Activated naive CD8-positive, alpha-beta T cell (primary cell): ENCODE measurements around the gene CDON.

Source experiments
- H3K27ac Mint-ChIP-seq: one replicate; pipeline ENCODE4 v1.8.0; 2021; ENCODE audit warnings: mixed read lengths
- H3K27me3 Mint-ChIP-seq: one replicate; pipeline ENCODE4 v1.8.0; 2021; ENCODE audit warnings: mixed read lengths
- H3K36me3 Mint-ChIP-seq: one replicate; pipeline ENCODE4 v1.8.0; 2021; ENCODE audit warnings: mixed read lengths
- H3K4me1 Mint-ChIP-seq: one replicate; pipeline ENCODE4 v1.8.0; 2021; ENCODE audit warnings: low read depth, mixed read lengths
- H3K4me3 Mint-ChIP-seq: one replicate; pipeline ENCODE4 v1.8.0; 2021; ENCODE audit warnings: mild to moderate bottlenecking, mixed read lengths
- H3K9me3 Mint-ChIP-seq: one replicate; pipeline ENCODE4 v1.8.0; 2021; ENCODE audit warnings: low read depth, mixed read lengths

Gene CDON

GRCh38 chr11:125975634-125976033 lies 87.0 kb downstream of the CDON start:
- H3K27me3 Mint-ChIP-seq, result no peaks in the 10 kb centered on the region

GRCh38 chr11:125974284-125974683 lies 88.4 kb downstream of the CDON start:
- H3K4me1 Mint-ChIP-seq, result no peaks in the 10 kb centered on the region
- H3K27me3 Mint-ChIP-seq, result no peaks in the 10 kb centered on the region
- H3K36me3 Mint-ChIP-seq, result peaks cover 7% of the 10 kb centered on the region
- no peak overlapping the region for H3K4me3 Mint-ChIP-seq
- no peak overlapping the region for H3K27ac Mint-ChIP-seq
- H3K9me3 Mint-ChIP-seq, result no peaks in the 10 kb centered on the region

More at GRCh38 chr11:125975634-125976033, 87.0 kb downstream of the CDON start:
- H3K4me3 Mint-ChIP-seq, result no peak overlapping the region
- no peaks in the 10 kb centered on the region for H3K4me1 Mint-ChIP-seq
- H3K9me3 Mint-ChIP-seq, result no peaks in the 10 kb centered on the region
- no peak overlapping the region for H3K27ac Mint-ChIP-seq
- H3K36me3 Mint-ChIP-seq, result peaks cover 5% of the 10 kb centered on the region

- Mint-ChIP-seq H3K36me3 (peaks cover 7% of the 10 kb centered on the region), H3K27me3 (no peaks in the 10 kb centered on the region), H3K9me3 (no peaks in the 10 kb centered on the region), H3K27ac (no peak overlapping the region), H3K4me1 (no peaks in the 10 kb centered on the region), H3K4me3 (no peak overlapping the region)
Observed at GRCh38 chr11:125971618-125972017, 91.0 kb downstream of the CDON start.

- no peak overlapping the region for H3K27ac Mint-ChIP-seq
- H3K27me3 Mint-ChIP-seq, result no peaks in the 10 kb centered on the region
- H3K4me3 Mint-ChIP-seq, result no peak overlapping the region
- peaks cover 11% of the 10 kb centered on the region for H3K36me3 Mint-ChIP-seq
- H3K4me1 Mint-ChIP-seq, result no peaks in the 10 kb centered on the region
- H3K9me3 Mint-ChIP-seq, result no peaks in the 10 kb centered on the region
Observed at GRCh38 chr11:125968354-125968753, 94.3 kb downstream of the CDON start.

- peaks cover 14% of the 10 kb centered on the region for H3K36me3 Mint-ChIP-seq
- no peaks in the 10 kb centered on the region for H3K27me3 Mint-ChIP-seq
- H3K27ac Mint-ChIP-seq, result no peak overlapping the region
- peaks cover 7% of the 10 kb centered on the region for H3K9me3 Mint-ChIP-seq
- no peaks in the 10 kb centered on the region for H3K4me1 Mint-ChIP-seq
- no peak overlapping the region for H3K4me3 Mint-ChIP-seq
Observed at GRCh38 chr11:125967515-125967914, 95.2 kb downstream of the CDON start.

GRCh38 chr11:125960771-125961170 lies 101.9 kb downstream of the CDON start:
- no peak overlapping the region for H3K27ac Mint-ChIP-seq
- H3K4me3 Mint-ChIP-seq, result no peak overlapping the region
- H3K27me3 Mint-ChIP-seq, result no peaks in the 10 kb centered on the region
- H3K36me3 Mint-ChIP-seq, result peaks cover 17% of the 10 kb centered on the region
- no peaks in the 10 kb centered on the region for H3K4me1 Mint-ChIP-seq
- peaks cover 9% of the 10 kb centered on the region for H3K9me3 Mint-ChIP-seq

- peaks cover 16% of the 10 kb centered on the region for H3K36me3 Mint-ChIP-seq
Observed at GRCh38 chr11:125959931-125960330, 102.7 kb downstream of the CDON start.

GRCh38 chr11:125959511-125959910 lies 103.2 kb downstream of the CDON start:
- Mint-ChIP-seq H3K27me3 (no peaks in the 10 kb centered on the region), H3K27ac (no peak overlapping the region), H3K9me3 (peaks cover 9% of the 10 kb centered on the region), H3K4me3 (no peak overlapping the region), H3K4me1 (no peaks in the 10 kb centered on the region), H3K36me3 (peaks cover 14% of the 10 kb centered on the region)

More at GRCh38 chr11:125959931-125960330, 102.7 kb downstream of the CDON start:
- Mint-ChIP-seq H3K4me3 (no peak overlapping the region), H3K9me3 (peaks cover 9% of the 10 kb centered on the region), H3K4me1 (no peaks in the 10 kb centered on the region), H3K27me3 (no peaks in the 10 kb centered on the region), H3K27ac (no peak overlapping the region)

- Mint-ChIP-seq H3K4me3 (no peak overlapping the region), H3K9me3 (peaks cover 9% of the 10 kb centered on the region), H3K27ac (no peak overlapping the region), H3K4me1 (no peaks in the 10 kb centered on the region), H3K27me3 (no peaks in the 10 kb centered on the region), H3K36me3 (peaks cover 14% of the 10 kb centered on the region)
Observed at GRCh38 chr11:125958872-125959400, 103.7 kb downstream of the CDON start.

GRCh38 chr11:125957618-125958332 lies 104.9 kb downstream of the CDON start:
- Mint-ChIP-seq H3K36me3 (peaks cover 14% of the 10 kb centered on the region), H3K27ac (no peak overlapping the region), H3K4me3 (no peak overlapping the region), H3K4me1 (no peaks in the 10 kb centered on the region), H3K9me3 (peaks cover 4% of the 10 kb centered on the region), H3K27me3 (no peaks in the 10 kb centered on the region)

GRCh38 chr11:125956391-125957134 lies 106.1 kb downstream of the CDON start:
- Mint-ChIP-seq H3K36me3 (peaks cover 7% of the 10 kb centered on the region), H3K4me3 (no peak overlapping the region), H3K27me3 (no peaks in the 10 kb centered on the region), H3K9me3 (no peaks in the 10 kb centered on the region), H3K4me1 (no peaks in the 10 kb centered on the region), H3K27ac (no peak overlapping the region)

- H3K27ac Mint-ChIP-seq, result no peak overlapping the region
- H3K36me3 Mint-ChIP-seq, result peaks cover 7% of the 10 kb centered on the region
- no peaks in the 10 kb centered on the region for H3K9me3 Mint-ChIP-seq
- H3K27me3 Mint-ChIP-seq, result peaks cover 3% of the 10 kb centered on the region
- no peaks in the 10 kb centered on the region for H3K4me1 Mint-ChIP-seq
- H3K4me3 Mint-ChIP-seq, result no peak overlapping the region
Observed at GRCh38 chr11:125955856-125956255, 106.8 kb downstream of the CDON start.

- H3K9me3 Mint-ChIP-seq, result no peaks in the 10 kb centered on the region
Observed at GRCh38 chr11:125954945-125955640, 107.6 kb downstream of the CDON start.

GRCh38 chr11:125954123-125954944 lies 108.3 kb downstream of the CDON start:
- H3K27me3 Mint-ChIP-seq, result peaks cover 3% of the 10 kb centered on the region
- H3K9me3 Mint-ChIP-seq, result no peaks in the 10 kb centered on the region
- no peaks in the 10 kb centered on the region for H3K4me1 Mint-ChIP-seq
- no peak overlapping the region for H3K27ac Mint-ChIP-seq
- no peak overlapping the region for H3K4me3 Mint-ChIP-seq
- H3K36me3 Mint-ChIP-seq, result peaks cover 7% of the 10 kb centered on the region

More at GRCh38 chr11:125954945-125955640, 107.6 kb downstream of the CDON start:
- Mint-ChIP-seq H3K36me3 (peaks cover 7% of the 10 kb centered on the region), H3K27ac (no peak overlapping the region), H3K4me1 (no peaks in the 10 kb centered on the region), H3K4me3 (no peak overlapping the region), H3K27me3 (peaks cover 3% of the 10 kb centered on the region)
